AG04450 (cell line): ENCODE results near the gene PDE4A. TPM values are rescaled to one million over a fixed set of nuclear protein-coding genes. Genes with fewer than 3 reads are reported as not detected.
"Not testable (repeated sequence)": the region's sequence is repeated elsewhere in the genome, so short reads cannot be mapped to it uniquely, and the experiment has no call there.

ENCODE experiments used
- CTCF ChIA-PET: fragments of 300-600, 350-600 bp; formaldehyde crosslinking; extraction: SDS; loops from one replicate; lab custom pipeline; 2022; ENCODE audit warnings: antibody characterized with exemption, inconsistent platforms; lab: Charles Lee
- POLR2A ChIA-PET: fragments of 350-600 bp; formaldehyde crosslinking; extraction: SDS; loops from one replicate; lab custom pipeline; 2021; ENCODE audit warnings: antibody characterized with exemption, inconsistent platforms; lab: Yijun Ruan, JAX
- DNase-seq: peaks from one replicate; pipeline ENCODE4 v3.0.0-alpha.2; 2011; ENCODE audit warnings: low read depth, low spot score
- H3K27ac ChIP-seq: one replicate; pipeline ENCODE4 v1.5.1; 2012; ENCODE audit warnings: low read depth, low read length, control low read depth
- H3K27me3 ChIP-seq: one replicate; pipeline ENCODE4 v1.6.0; 2012; ENCODE audit warnings: low read length; ENCODE audit not compliant: control insufficient read depth, insufficient read depth
- H3K4me3 ChIP-seq: 2 replicates; pipeline ENCODE4 v1.5.1; 2011; ENCODE audit warnings: mild to moderate bottlenecking, low read depth, low read length, control low read depth
- H3K9me3 ChIP-seq: 2 replicates; pipeline ENCODE4 v1.5.1; 2012; ENCODE audit warnings: low read length; ENCODE audit not compliant: control insufficient read depth, insufficient read depth
- CTCF ChIP-seq: IDR thresholded peaks from 2 replicates; pipeline ENCODE4 v1.5.1; 2011; ENCODE audit warnings: low read depth, low read length, control low read depth, inconsistent platforms
- polyA plus RNA-seq: library from polyadenylated mRNA; depleted of rRNA; stranded (reverse); fragments of >200 nt; gene quantifications from 2 replicates; pipeline ENCODE4 v1.2.3, GENCODE V29; 2011

PDE4A gene
- polyA plus RNA-seq, 1 experiment: 2.9 TPM

DNA sequence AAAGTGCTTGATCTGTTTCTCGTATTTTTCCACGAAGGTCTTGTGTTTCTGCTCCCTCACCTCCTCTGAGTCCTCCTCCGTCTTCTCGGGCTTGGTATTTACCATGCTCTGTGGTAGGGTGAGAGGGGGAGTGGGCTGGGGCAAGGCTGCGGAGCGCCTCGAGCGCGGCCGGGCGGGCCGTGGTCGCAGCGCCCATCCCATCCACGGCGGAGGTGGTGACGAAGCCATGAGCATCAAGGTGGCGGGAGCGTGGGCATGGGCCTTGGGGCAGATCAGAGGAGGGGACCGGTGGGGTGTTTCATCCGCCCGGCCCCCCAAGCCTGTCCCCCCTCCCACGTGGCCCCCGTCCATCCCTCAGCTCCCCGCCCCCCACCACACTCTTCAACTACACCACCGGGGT, 24.9 kb upstream of the PDE4A start:
- POLR2A ChIA-PET: no interaction called here
- CTCF ChIA-PET: interaction anchor here (1.0 kb wide), 1 partner anchor 136 kb away, joined by 3 read pairs; no protein-coding TSS in a partner anchor
- no peaks in the 10 kb centered on the region for H3K9me3 ChIP-seq
- no peak overlapping the region for H3K27ac ChIP-seq
- H3K27me3 ChIP-seq: no peaks in the 10 kb centered on the region
- no peak for DNase-seq
- no peak for TF ChIP-seq CTCF
- no peak overlapping the region for H3K4me3 ChIP-seq

GRCh38 chr19:10395917-10396316, 24.4 kb upstream of the PDE4A start:
- CTCF ChIA-PET: interaction anchor here (1.0 kb wide), 1 partner anchor 137 kb away, joined by 3 read pairs; no protein-coding TSS in a partner anchor
- Histone ChIP-seq H3K27ac (no peak overlapping the region), H3K27me3 (no peaks in the 10 kb centered on the region), H3K4me3 (no peak overlapping the region), H3K9me3 (no peaks in the 10 kb centered on the region)
- POLR2A ChIA-PET: no interaction called here
- no peak for DNase-seq
- TF ChIP-seq CTCF: no peak

DNA sequence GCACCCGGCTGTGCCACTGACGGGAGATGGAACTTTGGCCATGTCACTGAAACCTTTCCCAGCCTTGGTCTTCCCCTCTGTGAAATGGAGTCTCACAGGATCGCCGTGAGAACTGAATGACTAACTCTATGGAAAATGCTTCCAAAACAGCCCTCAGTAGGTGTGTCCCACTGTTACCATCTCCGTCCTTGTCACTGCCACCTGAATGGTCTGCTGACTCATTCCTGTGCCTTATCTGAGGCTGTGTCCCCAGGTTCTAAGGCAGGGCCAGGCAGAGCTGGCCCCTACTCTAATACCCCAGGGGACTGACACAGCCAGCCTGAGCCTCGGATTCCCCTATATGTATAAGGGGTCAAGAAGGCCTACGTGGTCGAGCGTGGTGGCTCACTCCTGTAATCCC, 21.5 kb upstream of the PDE4A start:
- ChIA-PET POLR2A (no interaction called here), CTCF (interaction anchor here (1.3 to 4.1 kb wide), 3 partner anchors 7 to 140 kb away, joined by 5 to 18 read pairs (median 18); no protein-coding TSS in a partner anchor)
- Histone ChIP-seq H3K4me3 (no peak overlapping the region), H3K9me3 (no peaks in the 10 kb centered on the region), H3K27ac (no peak overlapping the region), H3K27me3 (no peaks in the 10 kb centered on the region)
- TF ChIP-seq CTCF: no peak
- DNase-seq: no peak

- not testable (repeated sequence) for H3K27me3 ChIP-seq, DNase-seq, H3K4me3 ChIP-seq, H3K27ac ChIP-seq, H3K9me3 ChIP-seq
- CTCF ChIA-PET: interaction anchor here (1.3 to 4.1 kb wide), 3 partner anchors 8 to 141 kb away, joined by 5 to 18 read pairs (median 18); no protein-coding TSS in a partner anchor
- POLR2A ChIA-PET: interaction anchor here (0.6 kb wide), 1 partner anchor 187 kb away, joined by 3 read pairs; no protein-coding TSS in a partner anchor
Measured at GRCh38 chr19:10399340-10399739, 21.0 kb upstream of the PDE4A start.

DNA sequence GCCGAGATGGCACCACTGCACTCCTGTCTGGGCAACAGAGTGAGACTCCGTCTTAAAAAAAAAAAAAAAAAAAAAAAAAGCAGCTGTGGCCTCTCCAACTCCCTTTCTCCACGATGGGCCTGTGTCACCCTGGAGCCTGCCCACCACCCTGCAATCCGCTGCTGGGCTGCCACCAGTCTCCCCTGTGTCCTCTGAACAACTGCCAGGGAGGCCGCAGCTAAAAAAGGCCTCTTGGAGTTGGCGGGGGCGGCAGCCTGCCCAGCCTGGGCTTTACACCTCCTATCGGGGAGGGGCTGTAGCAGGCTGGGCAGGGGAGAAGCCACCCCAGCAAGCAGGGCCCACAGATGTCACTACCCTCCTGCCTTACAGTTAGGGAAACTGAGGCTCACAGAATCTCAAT, 20.5 kb upstream of the PDE4A start:
- TF ChIP-seq CTCF: no peak
- Histone ChIP-seq H3K27me3 (no peaks in the 10 kb centered on the region), H3K27ac (no peak overlapping the region), H3K9me3 (no peaks in the 10 kb centered on the region), H3K4me3 (no peak overlapping the region)
- CTCF ChIA-PET: interaction anchor here (0.7 to 4.1 kb wide), 4 partner anchors 9 to 84 kb away, joined by 3 to 18 read pairs (median 12); no protein-coding TSS in a partner anchor
- DNase-seq: no peak
- POLR2A ChIA-PET: interaction anchor here (0.6 kb wide), 1 partner anchor 188 kb away, joined by 3 read pairs; no protein-coding TSS in a partner anchor
